ENCODE data around the gene CHRNA7.

- no peak for TF ChIP-seq USF1 (CRISPR knock-in tag; IDR thresholded peaks at IDR 0.05)
- TF ChIP-seq, protein P1, sequence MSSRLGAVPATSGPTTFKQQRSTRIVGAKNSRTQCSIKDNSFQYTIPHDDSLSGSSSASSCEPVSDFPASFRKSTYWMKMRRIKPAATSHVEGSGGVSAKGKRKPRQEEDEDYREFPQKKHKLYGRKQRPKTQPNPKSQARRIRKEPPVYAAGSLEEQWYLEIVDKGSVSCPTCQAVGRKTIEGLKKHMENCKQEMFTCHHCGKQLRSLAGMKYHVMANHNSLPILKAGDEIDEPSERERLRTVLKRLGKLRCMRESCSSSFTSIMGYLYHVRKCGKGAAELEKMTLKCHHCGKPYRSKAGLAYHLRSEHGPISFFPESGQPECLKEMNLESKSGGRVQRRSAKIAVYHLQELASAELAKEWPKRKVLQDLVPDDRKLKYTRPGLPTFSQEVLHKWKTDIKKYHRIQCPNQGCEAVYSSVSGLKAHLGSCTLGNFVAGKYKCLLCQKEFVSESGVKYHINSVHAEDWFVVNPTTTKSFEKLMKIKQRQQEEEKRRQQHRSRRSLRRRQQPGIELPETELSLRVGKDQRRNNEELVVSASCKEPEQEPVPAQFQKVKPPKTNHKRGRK (CRISPR knock-in tag; IDR thresholded peaks at IDR 0.05; ENCODE audit: borderline replicate concordance), result no peak
- TF ChIP-seq, protein P2, sequence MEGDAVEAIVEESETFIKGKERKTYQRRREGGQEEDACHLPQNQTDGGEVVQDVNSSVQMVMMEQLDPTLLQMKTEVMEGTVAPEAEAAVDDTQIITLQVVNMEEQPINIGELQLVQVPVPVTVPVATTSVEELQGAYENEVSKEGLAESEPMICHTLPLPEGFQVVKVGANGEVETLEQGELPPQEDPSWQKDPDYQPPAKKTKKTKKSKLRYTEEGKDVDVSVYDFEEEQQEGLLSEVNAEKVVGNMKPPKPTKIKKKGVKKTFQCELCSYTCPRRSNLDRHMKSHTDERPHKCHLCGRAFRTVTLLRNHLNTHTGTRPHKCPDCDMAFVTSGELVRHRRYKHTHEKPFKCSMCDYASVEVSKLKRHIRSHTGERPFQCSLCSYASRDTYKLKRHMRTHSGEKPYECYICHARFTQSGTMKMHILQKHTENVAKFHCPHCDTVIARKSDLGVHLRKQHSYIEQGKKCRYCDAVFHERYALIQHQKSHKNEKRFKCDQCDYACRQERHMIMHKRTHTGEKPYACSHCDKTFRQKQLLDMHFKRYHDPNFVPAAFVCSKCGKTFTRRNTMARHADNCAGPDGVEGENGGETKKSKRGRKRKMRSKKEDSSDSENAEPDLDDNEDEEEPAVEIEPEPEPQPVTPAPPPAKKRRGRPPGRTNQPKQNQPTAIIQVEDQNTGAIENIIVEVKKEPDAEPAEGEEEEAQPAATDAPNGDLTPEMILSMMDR (IDR thresholded peaks at IDR 0.05), result no peak
- TF ChIP-seq IRF2 (CRISPR knock-in tag; IDR thresholded peaks at IDR 0.05; ENCODE audit: borderline replicate concordance, low read depth), result no peak
- TF ChIP-seq, protein P3, sequence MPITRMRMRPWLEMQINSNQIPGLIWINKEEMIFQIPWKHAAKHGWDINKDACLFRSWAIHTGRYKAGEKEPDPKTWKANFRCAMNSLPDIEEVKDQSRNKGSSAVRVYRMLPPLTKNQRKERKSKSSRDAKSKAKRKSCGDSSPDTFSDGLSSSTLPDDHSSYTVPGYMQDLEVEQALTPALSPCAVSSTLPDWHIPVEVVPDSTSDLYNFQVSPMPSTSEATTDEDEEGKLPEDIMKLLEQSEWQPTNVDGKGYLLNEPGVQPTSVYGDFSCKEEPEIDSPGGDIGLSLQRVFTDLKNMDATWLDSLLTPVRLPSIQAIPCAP (CRISPR knock-in tag; IDR thresholded peaks at IDR 0.05), result no peak
- TF ChIP-seq, protein P4, sequence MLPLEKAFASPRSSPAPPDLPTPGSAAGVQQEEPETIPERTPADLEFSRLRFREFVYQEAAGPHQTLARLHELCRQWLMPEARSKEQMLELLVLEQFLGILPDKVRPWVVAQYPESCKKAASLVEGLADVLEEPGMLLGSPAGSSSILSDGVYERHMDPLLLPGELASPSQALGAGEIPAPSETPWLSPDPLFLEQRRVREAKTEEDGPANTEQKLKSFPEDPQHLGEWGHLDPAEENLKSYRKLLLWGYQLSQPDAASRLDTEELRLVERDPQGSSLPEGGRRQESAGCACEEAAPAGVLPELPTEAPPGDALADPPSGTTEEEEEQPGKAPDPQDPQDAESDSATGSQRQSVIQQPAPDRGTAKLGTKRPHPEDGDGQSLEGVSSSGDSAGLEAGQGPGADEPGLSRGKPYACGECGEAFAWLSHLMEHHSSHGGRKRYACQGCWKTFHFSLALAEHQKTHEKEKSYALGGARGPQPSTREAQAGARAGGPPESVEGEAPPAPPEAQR (CRISPR knock-in tag; IDR thresholded peaks at IDR 0.05), result no peak
- no peak for TF ChIP-seq USF2 (CRISPR knock-in tag; IDR thresholded peaks at IDR 0.05)
Measured at GRCh38 chr15:32130823-32131222, 100.5 kb downstream of the CHRNA7 start.
